ENCODE data around the gene CREBRF. TPM values are rescaled to one million over a fixed set of nuclear protein-coding genes. Genes with fewer than 3 reads are reported as not detected.

CREBRF gene
- total and polyA plus RNA-seq, 2 of the 8 experiments (the other 6 are each of a cell fraction or from before 2014, with no cell fraction given): 1.2 to 4.7 TPM

- no peak for DNase-seq (ENCODE audit: low read depth in 1 of 2, low spot score in 2 of 2)
- Histone ChIP-seq H3K4ac (replicated peaks; ENCODE audit: insufficient read length, low read depth, low read length) (no peak overlapping the region), H3K23ac (ENCODE audit: insufficient read length) (no peak overlapping the region), H3K79me1 (ENCODE audit: low read depth, low read length) (no peaks in the 10 kb centered on the region), H4K91ac (replicated peaks; ENCODE audit: insufficient read length, low read length) (no peak overlapping the region), H2BK12ac (ENCODE audit: low read depth, low read length) (no peak overlapping the region), H3K27ac (ENCODE audit: low read depth, low read length) (no peak overlapping the region), H3K9me3 (ENCODE audit: insufficient read depth in 2 of 2, low read depth in 1 of 2, low read length in 1 of 2) (no peaks in the 10 kb centered on the region), H3K4me1 (replicated peaks in 1 of 4; ENCODE audit: control insufficient read depth in 3 of 4, insufficient read depth in 4 of 4, low read length in 3 of 4) (peaks cover 0 to 8% (median 4%) of the 10 kb centered on the region in 4 experiments; a peak in 4 of 7 replicates), H3K27me3 (replicated peaks in 1 of 4; ENCODE audit: control insufficient read depth in 3 of 4, extremely low read depth in 1 of 4, insufficient read depth in 3 of 4, low read length in 3 of 4) (no peaks in the 10 kb centered on the region), H2BK20ac (ENCODE audit: low read length) (no peak overlapping the region), H2BK5ac (ENCODE audit: low read depth, low read length) (no peak overlapping the region), H3K36me3 (ENCODE audit: control insufficient read depth in 2 of 4, insufficient read depth in 4 of 4, low read length in 3 of 4) (no peaks in the 10 kb centered on the region), H3K14ac (ENCODE audit: insufficient read length) (no peak overlapping the region), H4K8ac (ENCODE audit: extremely low read depth, insufficient read depth, low read length) (no peak overlapping the region), H4K5ac (ENCODE audit: insufficient read length, low read depth, low read length) (no peak overlapping the region), H3K9ac (replicated peaks in 1 of 4; ENCODE audit: extremely low read depth in 1 of 4, low read depth in 3 of 4, low read length in 3 of 4) (peak overlapping the region; percentile 10 to 76 (median 50); a peak in 5 of 7 replicates), H3K23me2 (ENCODE audit: low read depth, low read length) (peaks cover 11% of the 10 kb centered on the region), H3K18ac (ENCODE audit: extremely low read depth, low read length) (no peak overlapping the region), H2AFZ (ENCODE audit: low read length) (peak overlapping the region; percentile 99), H2AK5ac (ENCODE audit: low read depth, low read length) (no peak overlapping the region), H2BK120ac (replicated peaks; ENCODE audit: low read depth, low read length) (no peak overlapping the region), H3K56ac (replicated peaks; ENCODE audit: insufficient read length, low read depth, low read length) (no peak overlapping the region), H3K79me2 (ENCODE audit: control insufficient read depth in 1 of 2, insufficient read depth in 2 of 2, low read length in 2 of 2) (peaks cover 0 to 5% of the 10 kb centered on the region in 2 experiments; a peak in 2 of 4 replicates), H2BK15ac (ENCODE audit: low read length) (0 out of 2 replicates have a peak overlapping the region, but pooled peaks have one; percentile 13), H4K20me1 (replicated peaks in 1 of 2; ENCODE audit: control insufficient read depth in 1 of 2, insufficient read depth in 2 of 2, low read length in 2 of 2) (no peaks in the 10 kb centered on the region), H3K4me3 (ENCODE audit: extremely low read depth in 1 of 4, insufficient read depth in 2 of 4, low read depth in 3 of 4, low read length in 4 of 4) (peak overlapping the region; percentile 68 to 95 (median 83)), H3K4me2 (ENCODE audit: insufficient read depth in 1 of 2, low read depth in 2 of 2, low read length in 2 of 2) (peak overlapping the region; percentile 85 to 100)
- TF ChIP-seq RXRA (IDR thresholded peaks at IDR 0.05; ENCODE audit: insufficient read depth, low read depth, low read length) (no peak), GTF2F1 (IDR thresholded peaks at IDR 0.05; ENCODE audit: borderline replicate concordance, low read depth, low read length) (no peak), ASH2L (IDR thresholded peaks at IDR 0.05; ENCODE audit: low read length) (no peak), SIN3A (conservative IDR thresholded peaks at IDR 0.05 in 1 of 2, IDR thresholded peaks at IDR 0.05 in 1 of 2; ENCODE audit: low read depth in 1 of 2, low read length in 2 of 2) (no peak)
- WGBS, 2 experiments (ENCODE audit: extremely low coverage in 1 of 2, insufficient coverage in 1 of 2, insufficient read length in 1 of 2, insufficient replicate concordance in 2 of 2, low coverage in 1 of 2, low lambda C conversion rate in 2 of 2, missing lambda C conversion rate in 1 of 2): 6% methylated on average over 11 of the region's 11 CpGs; no CpG with 5 or more reads in 1 of the 2 experiments
- CTCF ChIA-PET (ENCODE audit: partially characterized antibody): interaction anchor here (1.6 kb wide), 1 partner anchor 45 kb away, joined by 6 read pairs; no protein-coding TSS in a partner anchor
- POLR2A ChIA-PET (ENCODE audit: partially characterized antibody): no interaction called here
- no peak for FAIRE-seq
These were observed 500 bp upstream of the CREBRF start for GRCh38 chr5:173055722-173055982.

Measured in H1 (cell line).